PC-3 (cell line): ENCODE measurements around the gene SLC39A6. TPM values are rescaled to one million over a fixed set of nuclear protein-coding genes. Genes with fewer than 3 reads are reported as not detected.

Source experiments
- ATAC-seq: fragments of 200-7000 bp; cut with Tn5 transposase; 2 replicates; pipeline ENCODE4 v1.9.1; 2020; ENCODE audit warnings: mild to moderate bottlenecking, moderate library complexity
- BruUV-seq: library from RNA; stranded (reverse); fragments of 400-500 nt; replicated peaks from 2 replicates; lab custom pipeline; 2021; lab: Mats Ljungman, UMichigan
- CTCF ChIA-PET: fragments of 300-600 bp; sonication (Branson Sonifier 250); formaldehyde crosslinking; loops from one replicate; lab custom pipeline; 2022; ENCODE audit warnings: antibody characterized with exemption; lab: Charles Lee
- POLR2A ChIA-PET: fragments of 300-600 bp; sonication (Branson Sonifier 250); formaldehyde crosslinking; loops from one replicate; lab custom pipeline; 2022; ENCODE audit warnings: antibody characterized with exemption; ENCODE audit not compliant: unreplicated experiment; lab: Charles Lee
- DNase-seq: peaks from one replicate; pipeline ENCODE4 v3.0.0-alpha.2; 2015
- H2AFZ ChIP-seq: fragments of 300-600 bp; sonication (generic); 2 replicates; pipeline ENCODE4 v1.6.0; 2016; ENCODE audit warnings: antibody characterized with exemption, low read length
- H3F3A ChIP-seq: fragments of 300-600 bp; sonication (generic); one replicate; pipeline ENCODE4 v1.6.0; 2017; ENCODE audit warnings: antibody characterized with exemption, low read length, control low read depth, mild to moderate bottlenecking; ENCODE audit not compliant: unreplicated experiment
- H3K27ac ChIP-seq: fragments of 300-600 bp; sonication (generic); 2 replicates; pipeline ENCODE4 v1.5.1; 2016; ENCODE audit warnings: mild to moderate bottlenecking, low read length
- H3K27me3 ChIP-seq: fragments of 300-600 bp; sonication (generic); 2 replicates; pipeline ENCODE4 v1.6.1; 2016; ENCODE audit warnings: low read length, mixed read lengths
- H3K36me3 ChIP-seq: fragments of 300-600 bp; sonication (generic); 2 replicates; pipeline ENCODE4 v1.6.1; 2016; ENCODE audit warnings: low read depth, mixed run types, low read length, mixed read lengths
- H3K4me1 ChIP-seq: fragments of 300-600 bp; sonication (generic); 2 replicates; pipeline ENCODE4 v1.5.1; 2016; ENCODE audit warnings: low read length; ENCODE audit not compliant: insufficient read depth
- H3K4me2 ChIP-seq: fragments of 300-600 bp; sonication (generic); 2 replicates; pipeline ENCODE4 v1.6.0; 2016; ENCODE audit warnings: low read length
- H3K4me3 ChIP-seq: fragments of 300-600 bp; sonication (generic); 2 replicates; pipeline ENCODE4 v1.5.1; 2016; ENCODE audit warnings: mild to moderate bottlenecking, low read length, mixed read lengths
- H3K79me2 ChIP-seq: fragments of 300-600 bp; sonication (generic); 2 replicates; pipeline ENCODE4 v1.6.1; 2017; ENCODE audit warnings: low read length, mixed read lengths
- H3K9ac ChIP-seq: fragments of 300-600 bp; sonication (generic); 2 replicates; pipeline ENCODE4 v1.6.0; 2016; ENCODE audit warnings: mild to moderate bottlenecking, low read length
- H3K9me2 ChIP-seq: fragments of 300-600 bp; sonication (generic); replicated peaks from 2 replicates; pipeline ENCODE4 v1.6.1; 2016; ENCODE audit warnings: mixed run types, low read length, mixed read lengths
- H3K9me3 ChIP-seq: fragments of 300-600 bp; sonication (generic); 2 replicates; pipeline ENCODE4 v1.6.1; 2016; ENCODE audit warnings: low read length, mixed read lengths
- H4K20me1 ChIP-seq: fragments of 300-600 bp; sonication (generic); 2 replicates; pipeline ENCODE4 v1.6.1; 2016; ENCODE audit warnings: low read length, mixed read lengths
- EZH2 ChIP-seq: fragments of 300-600 bp; sonication (generic); IDR thresholded peaks from one replicate; pipeline ENCODE4 v1.6.1; 2017; ENCODE audit warnings: antibody characterized with exemption, mild to moderate bottlenecking, low read length; ENCODE audit not compliant: unreplicated experiment
- EZH2phosphoT487 ChIP-seq: fragments of 300-600 bp; sonication (generic); IDR thresholded peaks from 2 replicates; pipeline ENCODE4 v1.6.1; 2018; ENCODE audit warnings: mild to moderate bottlenecking, antibody characterized with exemption, low read length, borderline replicate concordance
- intact Hi-C: fragments of 100-400 bp; cut with micrococcal nuclease; formaldehyde crosslinking; loops from 2 replicates; pipeline ENCODE4 v1.9.0; 2023
- total RNA-seq: library from RNA; depleted of rRNA; stranded (reverse); fragments of >200 nt; gene quantifications from 2 replicates; pipeline ENCODE4 v1.2.3, GENCODE V29; 2014
- TF ChIP-seq, protein P1 (sequence below): fragments of 300-600 bp; sonication (generic); conservative IDR thresholded peaks from 2 replicates; pipeline ENCODE4 v1.5.1; 2017; ENCODE audit warnings: antibody characterized with exemption, low read depth, mild to moderate bottlenecking, low read length

The SLC39A6 gene
- total RNA-seq, 1 experiment from 2014 or later = 25.5 TPM

DNA sequence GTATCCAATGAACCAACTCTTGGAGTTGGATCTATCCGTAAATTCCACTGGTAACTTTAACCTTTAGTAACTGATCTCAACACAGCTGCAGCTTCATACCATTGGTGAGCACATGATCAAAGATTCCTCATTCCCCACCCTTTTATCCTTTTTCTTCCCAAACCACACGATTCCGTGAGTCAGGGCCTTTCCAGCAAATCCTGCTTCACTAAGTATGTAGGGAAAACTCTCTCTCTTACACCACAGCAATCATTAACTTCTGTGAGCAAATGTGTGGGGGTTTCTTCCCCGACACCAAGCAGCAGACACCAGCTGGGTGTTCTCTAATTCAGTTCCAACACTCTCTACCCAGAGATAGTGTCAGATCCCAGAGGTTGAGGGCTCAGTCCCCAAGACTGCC is 24.1 kb upstream of the SLC39A6 start:
- Histone ChIP-seq H3K4me1 (no peaks in the 10 kb centered on the region), H3K79me2 (no peaks in the 10 kb centered on the region), H3K9me3 (no peaks in the 10 kb centered on the region), H3K4me3 (no peak overlapping the region), H3K9ac (no peak overlapping the region), H2AFZ (no peak overlapping the region), H3K9me2 (no peaks in the 10 kb centered on the region), H3F3A (no peaks in the 10 kb centered on the region), H4K20me1 (no peaks in the 10 kb centered on the region), H3K4me2 (no peak overlapping the region), H3K27me3 (no peaks in the 10 kb centered on the region), H3K27ac (no peak overlapping the region), H3K36me3 (0 out of 2 replicates have a peak, but pooled peaks cover 6% of the 10 kb centered on the region)
- intact Hi-C loops = no loop called here
- ATAC-seq = no peak
- CTCF ChIA-PET = no interaction called here
- BruUV-seq = no TSS peak
- DNase-seq = no peak
- POLR2A ChIA-PET = no interaction called here
- TF ChIP-seq EZH2phosphoT487 = no peak
- TF ChIP-seq, protein P1, sequence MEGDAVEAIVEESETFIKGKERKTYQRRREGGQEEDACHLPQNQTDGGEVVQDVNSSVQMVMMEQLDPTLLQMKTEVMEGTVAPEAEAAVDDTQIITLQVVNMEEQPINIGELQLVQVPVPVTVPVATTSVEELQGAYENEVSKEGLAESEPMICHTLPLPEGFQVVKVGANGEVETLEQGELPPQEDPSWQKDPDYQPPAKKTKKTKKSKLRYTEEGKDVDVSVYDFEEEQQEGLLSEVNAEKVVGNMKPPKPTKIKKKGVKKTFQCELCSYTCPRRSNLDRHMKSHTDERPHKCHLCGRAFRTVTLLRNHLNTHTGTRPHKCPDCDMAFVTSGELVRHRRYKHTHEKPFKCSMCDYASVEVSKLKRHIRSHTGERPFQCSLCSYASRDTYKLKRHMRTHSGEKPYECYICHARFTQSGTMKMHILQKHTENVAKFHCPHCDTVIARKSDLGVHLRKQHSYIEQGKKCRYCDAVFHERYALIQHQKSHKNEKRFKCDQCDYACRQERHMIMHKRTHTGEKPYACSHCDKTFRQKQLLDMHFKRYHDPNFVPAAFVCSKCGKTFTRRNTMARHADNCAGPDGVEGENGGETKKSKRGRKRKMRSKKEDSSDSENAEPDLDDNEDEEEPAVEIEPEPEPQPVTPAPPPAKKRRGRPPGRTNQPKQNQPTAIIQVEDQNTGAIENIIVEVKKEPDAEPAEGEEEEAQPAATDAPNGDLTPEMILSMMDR = no peak

DNA sequence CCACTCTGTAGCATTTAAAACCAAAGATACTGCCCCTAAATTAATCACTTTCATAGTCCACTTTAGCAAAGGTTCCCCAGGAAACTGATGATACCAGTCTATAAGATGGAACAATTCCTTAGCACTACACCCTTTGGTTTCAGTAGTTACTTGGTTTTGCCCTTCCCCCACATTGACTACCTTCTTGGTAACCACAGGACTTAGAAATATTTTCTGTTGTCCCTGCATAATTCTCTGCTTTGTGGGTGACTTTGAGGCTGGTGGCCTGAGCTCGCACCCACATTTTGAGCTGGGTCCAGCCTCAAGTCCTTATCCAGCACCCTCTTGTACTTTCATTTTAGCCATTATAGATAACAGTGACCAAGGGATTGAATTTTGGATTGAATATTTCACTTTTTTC is 23.6 kb upstream of the SLC39A6 start:
- no peak overlapping the region for H3K4me3 ChIP-seq
- no peak overlapping the region for H3K27ac ChIP-seq
- no peak for DNase-seq
- H3K4me2 ChIP-seq = no peak overlapping the region
- no peaks in the 10 kb centered on the region for H3K9me3 ChIP-seq
- no peaks in the 10 kb centered on the region for H4K20me1 ChIP-seq
- POLR2A ChIA-PET = no interaction called here
- ATAC-seq = no peak
- H3K4me1 ChIP-seq = no peaks in the 10 kb centered on the region
- H3K79me2 ChIP-seq = no peaks in the 10 kb centered on the region
- CTCF ChIA-PET = no interaction called here
- H3K9me2 ChIP-seq = no peaks in the 10 kb centered on the region
- no TSS peak for BruUV-seq
- TF ChIP-seq EZH2 (no peak), EZH2phosphoT487 (no peak)
- TF ChIP-seq, protein P1 = no peak
- H3K27me3 ChIP-seq = no peaks in the 10 kb centered on the region
- intact Hi-C loops = no loop called here
- no peaks in the 10 kb centered on the region for H3F3A ChIP-seq
- no peak overlapping the region for H3K9ac ChIP-seq
- 0 out of 2 replicates have a peak, but pooled peaks cover 6% of the 10 kb centered on the region for H3K36me3 ChIP-seq
- H2AFZ ChIP-seq = no peak overlapping the region

DNA sequence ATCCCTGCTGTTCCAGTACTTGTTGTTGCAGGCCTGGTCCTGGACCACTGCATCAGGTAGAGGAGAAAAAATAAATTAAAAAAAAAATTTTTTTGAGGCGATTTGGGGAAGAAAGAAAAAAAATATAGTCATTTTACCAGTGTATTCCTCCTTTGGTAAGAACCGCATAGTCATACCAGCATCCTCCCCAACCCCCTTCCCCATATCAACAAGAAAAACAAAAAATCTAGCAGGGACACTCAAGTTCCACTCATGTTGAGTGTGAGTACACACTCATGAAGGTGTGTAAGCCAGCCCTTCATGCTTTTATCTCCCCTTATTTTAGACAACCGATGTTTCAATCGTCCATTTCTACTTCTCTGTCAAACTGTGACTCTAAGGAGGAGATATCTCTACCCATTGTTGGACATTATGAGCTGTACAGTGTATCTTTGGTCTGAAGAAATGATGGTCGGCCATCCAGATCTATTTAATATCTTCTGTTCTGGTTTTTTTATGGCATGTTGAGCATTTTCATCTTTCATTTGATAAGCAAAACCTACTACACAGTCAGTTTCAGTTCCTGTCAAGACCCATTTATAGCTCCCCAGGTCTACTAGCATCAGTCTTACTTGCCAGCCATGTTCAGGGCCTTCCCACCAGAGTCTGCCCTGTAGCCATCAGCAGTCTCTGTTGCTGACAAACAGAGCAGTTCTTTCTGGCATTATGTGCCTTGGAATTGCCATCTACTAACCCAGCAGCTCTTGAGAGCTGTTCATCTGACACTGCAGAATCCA is 20.6 kb upstream of the SLC39A6 start:
- no peak overlapping the region for H3K27ac ChIP-seq
- H3K4me1 ChIP-seq = no peaks in the 10 kb centered on the region
- no peaks in the 10 kb centered on the region for H3F3A ChIP-seq
- no peaks in the 10 kb centered on the region for H4K20me1 ChIP-seq
- TF ChIP-seq EZH2 = no peak
- no peak for TF ChIP-seq EZH2phosphoT487
- TF ChIP-seq, protein P1 = no peak
- no TSS peak for BruUV-seq
- no peak for DNase-seq
- H3K27me3 ChIP-seq = no peaks in the 10 kb centered on the region
- intact Hi-C loops = no loop called here
- no peak overlapping the region for H3K4me3 ChIP-seq
- H3K79me2 ChIP-seq = no peaks in the 10 kb centered on the region
- H3K9me2 ChIP-seq = no peaks in the 10 kb centered on the region
- CTCF ChIA-PET = no interaction called here
- no peak overlapping the region for H3K4me2 ChIP-seq
- POLR2A ChIA-PET = no interaction called here
- no peaks in the 10 kb centered on the region for H3K9me3 ChIP-seq
- H3K36me3 ChIP-seq = peaks cover 3% of the 10 kb centered on the region; the same call in 1 of the 2 replicates
- no peak overlapping the region for H2AFZ ChIP-seq
- no peak for ATAC-seq
- no peak overlapping the region for H3K9ac ChIP-seq
